Naive thymus-derived CD4-positive, alpha-beta T cell (primary cell): ENCODE data around the gene POLR1G. TPM values are rescaled to one million over a fixed set of nuclear protein-coding genes. Genes with fewer than 3 reads are reported as not detected.
"Not testable (repeated sequence)": the region's sequence is repeated elsewhere in the genome, so short reads cannot be mapped to it uniquely, and the experiment has no call there.

ENCODE experiments used
- ATAC-seq: fragments of 150-1000 bp; cut with Tn5 transposase; 2 replicates; pipeline ENCODE4 v1.10.0; 2021; ENCODE audit warnings: mild to moderate bottlenecking, moderate library complexity
- CTCF ChIA-PET: fragments of 350-600 bp; sonication (Branson Sonifier 250); formaldehyde crosslinking; loops from one replicate; lab custom pipeline; 2021; ENCODE audit warnings: antibody characterized with exemption; lab: Charles Lee
- POLR2A ChIA-PET: fragments of 350-600 bp; sonication (Branson Sonifier 250); formaldehyde crosslinking; loops from one replicate; lab custom pipeline; 2021; ENCODE audit warnings: antibody characterized with exemption, inconsistent platforms; lab: Charles Lee
- DNase-seq, 9 donors: peaks; one replicate each; pipeline versions ENCODE4 v3.0.0 to v3.0.0-alpha.2; 2020 to 2022; ENCODE audit warnings: mixed read lengths in 1 of 9
- H3K27ac ChIP-seq: one replicate; pipeline ENCODE4 v1.7.0; 2013; ENCODE audit warnings: mild to moderate bottlenecking, low read depth, low read length, moderate library complexity
- H3K27me3 ChIP-seq, 2 donors: one replicate each; pipeline ENCODE4 v1.7.0; 2013; ENCODE audit warnings: low read length in 2 of 2, mild to moderate bottlenecking in 2 of 2, moderate library complexity in 2 of 2; ENCODE audit not compliant: control insufficient read depth in 2 of 2, insufficient read depth in 2 of 2
- H3K36me3 ChIP-seq, 3 experiments: 1 replicate in 2 of 3; 2 replicates in 1 of 3; pipeline ENCODE4 v1.7.0; 2013; ENCODE audit warnings: low read length in 3 of 3, mild to moderate bottlenecking in 3 of 3, moderate library complexity in 1 of 3; ENCODE audit not compliant: insufficient read depth in 3 of 3, control insufficient read depth in 2 of 3
- H3K4me1 ChIP-seq, 2 donors: one replicate each; pipeline ENCODE4 v1.7.0; 2013; ENCODE audit warnings: low read length in 2 of 2, mild to moderate bottlenecking in 2 of 2, moderate library complexity in 1 of 2; ENCODE audit not compliant: control insufficient read depth in 2 of 2, insufficient read depth in 2 of 2
- H3K4me3 ChIP-seq: 2 replicates; pipeline ENCODE4 v1.7.0; 2013; ENCODE audit warnings: mild to moderate bottlenecking, low read length
- H3K9me3 ChIP-seq, 3 experiments: 1 replicate in 2 of 3; 2 replicates in 1 of 3; pipeline ENCODE4 v1.7.0; 2013; ENCODE audit warnings: low read length in 3 of 3; ENCODE audit not compliant: control insufficient read depth in 2 of 3
- H3K27ac Mint-ChIP-seq, 9 donors: one replicate each; pipeline ENCODE4 v1.8.0; 2020 to 2022; ENCODE audit warnings: mixed read lengths in 9 of 9, mild to moderate bottlenecking in 8 of 9, moderate library complexity in 5 of 9, inconsistent platforms in 2 of 9
- H3K27me3 Mint-ChIP-seq, 5 donors: one replicate each; pipeline ENCODE4 v1.8.0; 2021 to 2022; ENCODE audit warnings: mixed read lengths in 5 of 5, mild to moderate bottlenecking in 1 of 5
- H3K36me3 Mint-ChIP-seq, 5 donors: one replicate each; pipeline ENCODE4 v1.8.0; 2020 to 2022; ENCODE audit warnings: mixed read lengths in 5 of 5, mild to moderate bottlenecking in 3 of 5, inconsistent platforms in 1 of 5
- H3K4me1 Mint-ChIP-seq, 7 donors: one replicate each; pipeline ENCODE4 v1.8.0; 2020 to 2022; ENCODE audit warnings: mixed read lengths in 7 of 7, mild to moderate bottlenecking in 3 of 7, inconsistent platforms in 1 of 7
- H3K4me3 Mint-ChIP-seq, 10 donors: one replicate each; pipeline ENCODE4 v1.8.0; 2020 to 2022; ENCODE audit warnings: mild to moderate bottlenecking in 10 of 10, mixed read lengths in 10 of 10, moderate library complexity in 6 of 10, inconsistent platforms in 2 of 10
- H3K9me3 Mint-ChIP-seq, 11 donors: one replicate each; pipeline ENCODE4 v1.8.0; 2020 to 2022; ENCODE audit warnings: mixed read lengths in 11 of 11, mild to moderate bottlenecking in 4 of 11, inconsistent platforms in 1 of 11, moderate library complexity in 1 of 11
- intact Hi-C, 2 donors: fragments of 100-400 bp; cut with micrococcal nuclease; formaldehyde crosslinking; loops; one replicate each; pipeline ENCODE4 v1.15.1; 2023
- polyA plus RNA-seq, 2 donors: library from polyadenylated mRNA; unstranded; fragments of 300-500 nt; fragmentation: Illumina TruSeq; gene quantifications; one replicate each; pipeline ENCODE4 v1.2.3, GENCODE V29; 2021
- total RNA-seq, 6 experiments: library from RNA in 5 of 6; stranded (reverse) in 5 of 6; gene quantifications; 1 replicate in 5 of 6; 2 replicates in 1 of 6; pipeline ENCODE4 v1.2.3 and lab custom pipeline; 2021 to 2026

Gene POLR1G
- total and polyA plus RNA-seq, 7 experiments from 2014 or later, result 0.45 to 8.2 (median 4.8) TPM

DNA sequence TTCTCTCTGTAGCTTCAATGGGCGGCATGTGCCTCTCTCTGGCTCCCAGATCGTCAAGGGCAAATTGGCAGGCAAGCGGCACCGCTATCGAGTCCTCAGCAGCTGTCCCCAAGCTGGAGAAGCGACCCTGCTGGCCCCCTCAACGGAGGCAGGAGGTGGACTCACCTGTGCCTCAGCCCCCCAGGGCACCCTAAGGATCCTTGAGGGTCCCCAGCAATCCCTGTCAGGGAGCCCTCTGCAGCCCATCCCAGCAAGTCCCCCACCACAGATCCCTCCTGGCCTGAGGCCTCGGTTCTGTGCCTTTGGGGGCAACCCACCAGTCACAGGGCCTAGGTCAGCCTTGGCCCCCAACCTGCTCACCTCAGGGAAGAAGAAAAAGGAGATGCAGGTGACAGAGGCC is 1.7 kb downstream of the POLR1G start:
- Mint-ChIP-seq H3K4me3 (peak overlapping the region in 9 of 10 donors; percentile 15 to 69 (median 49)), H3K27me3 (peaks cover 10 to 24% (median 16%) of the 10 kb centered on the region in 5 donors), H3K27ac (peak overlapping the region in 2 of 9 donors; percentile 38 to 77), H3K9me3 (no peaks in the 10 kb centered on the region), H3K36me3 (peaks cover 0 to 16% (median 3%) of the 10 kb centered on the region in 5 donors), H3K4me1 (peaks cover 27 to 48% (median 32%) of the 10 kb centered on the region in 7 donors)
- intact Hi-C loops, result loop anchor here (5.0 to 10.0 kb wide), 5 partner anchors 156 to 1224 kb away; partner anchors contain the start of genes QPCTL (in 2 of the 2), SNRPD2 (in 2 of the 2), CCDC61 (in 1 of the 2) and FBXO46 (in 1 of the 2)
- Histone ChIP-seq H3K36me3 (peaks cover 0 to 1% (median 0%) of the 10 kb centered on the region in 3 experiments), H3K9me3 (no peaks in the 10 kb centered on the region), H3K27me3 (peaks cover 10 to 13% of the 10 kb centered on the region in 2 donors), H3K27ac (no peak overlapping the region), H3K4me1 (peaks cover 16 to 25% of the 10 kb centered on the region in 2 donors), H3K4me3 (no peak overlapping the region)
- DNase-seq (no peak), ATAC-seq (no peak)
- ChIA-PET CTCF (no interaction called here), POLR2A (interaction anchor here (0.8 to 1.3 kb wide), 2 partner anchors 8 to 11 kb away, joined by 3 to 4 read pairs; no protein-coding TSS in a partner anchor)

GRCh38 chr19:45408830-45409556 is 2.5 kb downstream of the POLR1G start:
- ATAC-seq (no peak), DNase-seq (no peak)
- peaks cover 16 to 25% of the 10 kb centered on the region in 2 donors for H3K4me1 ChIP-seq
- no peaks in the 10 kb centered on the region for H3K9me3 Mint-ChIP-seq
- peak overlapping the region in 2 of 9 donors; percentile 51 to 65 for H3K27ac Mint-ChIP-seq
- peaks cover 22 to 40% (median 32%) of the 10 kb centered on the region in 7 donors for H3K4me1 Mint-ChIP-seq
- intact Hi-C loops, result loop anchor here (5.0 to 10.0 kb wide), 5 partner anchors 157 to 1223 kb away; partner anchors contain the start of genes QPCTL (in 2 of the 2), SNRPD2 (in 2 of the 2), CCDC61 (in 1 of the 2) and FBXO46 (in 1 of the 2)
- POLR2A ChIA-PET, result interaction anchor here (1.1 kb wide), 1 partner anchor 15 kb away, joined by 3 read pairs; no protein-coding TSS in a partner anchor
- H3K4me3 Mint-ChIP-seq, result no peak overlapping the region
- no peaks in the 10 kb centered on the region for H3K9me3 ChIP-seq
- peaks cover 5 to 9% of the 10 kb centered on the region in 2 donors for H3K27me3 ChIP-seq
- H3K36me3 Mint-ChIP-seq, result peaks cover 0 to 23% (median 8%) of the 10 kb centered on the region in 5 donors
- H3K27ac ChIP-seq, result no peak overlapping the region
- no peak overlapping the region for H3K4me3 ChIP-seq
- peaks cover 0 to 10% (median 3%) of the 10 kb centered on the region in 3 experiments for H3K36me3 ChIP-seq
- CTCF ChIA-PET, result no interaction called here
- peaks cover under 1 to 15% (median 7%) of the 10 kb centered on the region in 5 donors for H3K27me3 Mint-ChIP-seq

- Histone ChIP-seq H3K27me3 (peaks cover under 1 to 3% of the 10 kb centered on the region in 2 donors), H3K9me3 (no peaks in the 10 kb centered on the region), H3K36me3 (peaks cover 0 to 15% (median 3%) of the 10 kb centered on the region in 3 experiments), H3K27ac (no peak overlapping the region), H3K4me3 (no peak overlapping the region), H3K4me1 (peaks cover 11 to 21% of the 10 kb centered on the region in 2 donors)
- H3K4me3 Mint-ChIP-seq, result no peak overlapping the region
- no peak overlapping the region for H3K27ac Mint-ChIP-seq
- H3K9me3 Mint-ChIP-seq, result no peaks in the 10 kb centered on the region
- DNase-seq, result no peak
- ChIA-PET CTCF (no interaction called here), POLR2A (interaction anchor here (0.6 to 1.1 kb wide), 2 partner anchors 15 to 244 kb away, joined by 3 read pairs; no protein-coding TSS in a partner anchor)
- H3K36me3 Mint-ChIP-seq, result peaks cover 0 to 28% (median 11%) of the 10 kb centered on the region in 5 donors
- ATAC-seq, result no peak
- intact Hi-C loops, result loop anchor here (5.0 to 10.0 kb wide), 5 partner anchors 157 to 1223 kb away; partner anchors contain the start of genes QPCTL (in 2 of the 2), SNRPD2 (in 2 of the 2), CCDC61 (in 1 of the 2) and FBXO46 (in 1 of the 2)
- peaks cover 16 to 37% (median 28%) of the 10 kb centered on the region in 7 donors for H3K4me1 Mint-ChIP-seq
- H3K27me3 Mint-ChIP-seq, result peaks cover 0 to 10% (median 4%) of the 10 kb centered on the region in 5 donors
Observed at GRCh38 chr19:45409557-45409920, 3.1 kb downstream of the POLR1G start.

DNA sequence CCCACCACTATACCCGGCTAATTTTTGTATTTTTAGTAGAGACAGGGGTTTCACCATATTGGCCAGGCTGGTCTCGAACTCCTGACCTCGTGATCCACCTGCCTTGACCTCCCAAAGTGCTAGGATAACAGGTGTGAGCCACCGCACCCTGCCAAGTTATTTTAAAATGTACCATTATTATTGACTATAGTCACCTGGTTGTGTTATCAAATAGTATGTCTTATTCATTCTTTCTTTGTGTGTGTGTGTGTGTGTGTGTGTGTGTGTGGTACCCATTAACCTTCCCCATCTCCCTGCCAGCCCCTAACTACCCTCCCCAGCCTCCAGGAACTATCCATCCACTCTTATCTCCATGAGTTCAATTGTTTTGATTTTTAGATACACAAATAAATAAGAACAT is 3.9 kb downstream of the POLR1G start:
- Histone ChIP-seq H3K4me1 (peaks cover 8 to 13% of the 10 kb centered on the region in 2 donors), H3K36me3 (peaks cover 0 to 19% (median 3%) of the 10 kb centered on the region in 3 experiments)
- CTCF ChIA-PET, ATAC-seq, H3K27me3 Mint-ChIP-seq, H3K27ac ChIP-seq, H3K4me3 Mint-ChIP-seq, intact Hi-C loops, H3K9me3 Mint-ChIP-seq, DNase-seq, H3K9me3 ChIP-seq, POLR2A ChIA-PET, H3K27me3 ChIP-seq, H3K4me3 ChIP-seq: not testable (repeated sequence)
- Mint-ChIP-seq H3K27ac (peak overlapping the region in 2 of 9 donors; percentile 20 to 47), H3K36me3 (peaks cover 0 to 29% (median 12%) of the 10 kb centered on the region in 5 donors), H3K4me1 (peaks cover 10 to 30% (median 20%) of the 10 kb centered on the region in 7 donors)

- H3K36me3 Mint-ChIP-seq, result peaks cover 0 to 35% (median 18%) of the 10 kb centered on the region in 5 donors
- H3K9me3 Mint-ChIP-seq, result no peaks in the 10 kb centered on the region
- intact Hi-C loops, result no loop called here
- Histone ChIP-seq H3K4me1 (no peaks in the 10 kb centered on the region), H3K4me3 (no peak overlapping the region), H3K27ac (no peak overlapping the region), H3K9me3 (no peaks in the 10 kb centered on the region), H3K36me3 (peaks cover 0 to 39% (median 3%) of the 10 kb centered on the region in 3 experiments), H3K27me3 (no peaks in the 10 kb centered on the region)
- ChIA-PET POLR2A (no interaction called here), CTCF (interaction anchor here (0.5 kb wide), 1 partner anchor 334 kb away, joined by 4 read pairs; no protein-coding TSS in a partner anchor)
- no peak for DNase-seq
- peaks cover 4 to 16% (median 7%) of the 10 kb centered on the region in 7 donors for H3K4me1 Mint-ChIP-seq
- H3K27ac Mint-ChIP-seq, result no peak overlapping the region
- H3K4me3 Mint-ChIP-seq, result no peak overlapping the region
- no peaks in the 10 kb centered on the region for H3K27me3 Mint-ChIP-seq
- ATAC-seq, result no peak
Observed at GRCh38 chr19:45413497-45413896, 7.1 kb downstream of the POLR1G start.

- no peak overlapping the region for H3K4me3 Mint-ChIP-seq
- Histone ChIP-seq H3K9me3 (no peaks in the 10 kb centered on the region), H3K27ac (no peak overlapping the region), H3K4me3 (no peak overlapping the region), H3K27me3 (no peaks in the 10 kb centered on the region), H3K4me1 (peaks cover 4 to 7% of the 10 kb centered on the region in 2 donors), H3K36me3 (peaks cover 0 to 39% (median 3%) of the 10 kb centered on the region in 3 experiments)
- H3K27me3 Mint-ChIP-seq, result no peaks in the 10 kb centered on the region
- ATAC-seq (no peak), DNase-seq (no peak)
- peaks cover 0 to 31% (median 20%) of the 10 kb centered on the region in 5 donors for H3K36me3 Mint-ChIP-seq
- H3K9me3 Mint-ChIP-seq, result no peaks in the 10 kb centered on the region
- CTCF ChIA-PET, result interaction anchor here (0.6 kb wide), 1 partner anchor 25 kb away, joined by 3 read pairs; no protein-coding TSS in a partner anchor
- peaks cover 0 to 15% (median 11%) of the 10 kb centered on the region in 7 donors for H3K4me1 Mint-ChIP-seq
- H3K27ac Mint-ChIP-seq, result no peak overlapping the region
- intact Hi-C loops, result no loop called here
- POLR2A ChIA-PET, result no interaction called here
Observed at GRCh38 chr19:45414468-45414867, 8.0 kb downstream of the POLR1G start.
